Stimulated activated CD4-positive, alpha-beta T cell treated with anti-CD3 and anti-CD28 coated beads, Interleukin-1b, Interleukin-23, amount 100 ng/mL, for 48 hours (primary cell): Measurements from ENCODE around the gene ACTN2.

Source experiments
- DNase-seq: peaks from one replicate; pipeline ENCODE4 v3.0.0-alpha.2; 2020

ACTN2 gene

DNA sequence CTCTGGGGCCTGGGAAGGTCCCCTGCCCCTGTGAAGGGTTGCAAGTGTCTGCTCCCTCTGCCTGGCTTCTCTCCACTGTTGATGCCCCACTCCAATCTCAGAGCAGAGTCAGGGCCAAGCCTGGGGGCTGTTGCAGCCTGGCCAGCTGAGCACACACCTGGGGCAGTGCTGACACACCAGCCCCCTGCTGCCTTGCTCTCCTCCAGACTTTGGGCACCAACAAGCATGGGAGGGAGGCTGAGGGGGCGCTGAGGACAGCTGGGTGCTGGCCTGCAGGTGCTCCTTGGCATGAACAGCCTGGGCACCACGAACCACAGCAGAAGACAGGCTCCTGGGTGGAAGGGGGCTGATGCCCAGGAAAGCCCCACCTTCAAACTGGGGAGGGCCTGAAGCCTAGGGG lies 99.2 kb downstream of the ACTN2 start:
- no peak for DNase-seq

GRCh38 chr1:236786453-236786852 lies 100.2 kb downstream of the ACTN2 start:
- no peak for DNase-seq

DNA sequence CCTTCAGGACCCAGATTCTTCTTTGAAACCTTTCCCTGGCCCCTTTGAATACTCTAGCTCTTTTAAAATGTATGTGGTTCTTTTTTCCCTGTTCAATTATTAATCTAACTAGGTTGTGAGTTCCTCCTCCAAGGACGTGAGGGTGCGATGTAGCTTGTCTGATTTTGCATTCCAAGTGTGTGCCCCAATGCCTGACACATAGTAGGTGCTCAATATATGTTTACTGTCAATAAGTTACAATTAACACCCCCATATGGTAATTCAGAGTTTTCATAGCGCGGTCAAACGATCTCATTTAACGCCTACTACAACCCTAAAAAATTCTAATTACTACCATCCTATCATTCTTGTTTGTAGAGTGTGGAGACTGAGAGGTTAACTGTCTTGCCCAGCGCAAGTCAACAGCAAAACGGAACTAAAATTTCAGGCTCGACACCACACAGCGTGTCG lies 108.3 kb downstream of the ACTN2 start:
- no peak for DNase-seq

DNA sequence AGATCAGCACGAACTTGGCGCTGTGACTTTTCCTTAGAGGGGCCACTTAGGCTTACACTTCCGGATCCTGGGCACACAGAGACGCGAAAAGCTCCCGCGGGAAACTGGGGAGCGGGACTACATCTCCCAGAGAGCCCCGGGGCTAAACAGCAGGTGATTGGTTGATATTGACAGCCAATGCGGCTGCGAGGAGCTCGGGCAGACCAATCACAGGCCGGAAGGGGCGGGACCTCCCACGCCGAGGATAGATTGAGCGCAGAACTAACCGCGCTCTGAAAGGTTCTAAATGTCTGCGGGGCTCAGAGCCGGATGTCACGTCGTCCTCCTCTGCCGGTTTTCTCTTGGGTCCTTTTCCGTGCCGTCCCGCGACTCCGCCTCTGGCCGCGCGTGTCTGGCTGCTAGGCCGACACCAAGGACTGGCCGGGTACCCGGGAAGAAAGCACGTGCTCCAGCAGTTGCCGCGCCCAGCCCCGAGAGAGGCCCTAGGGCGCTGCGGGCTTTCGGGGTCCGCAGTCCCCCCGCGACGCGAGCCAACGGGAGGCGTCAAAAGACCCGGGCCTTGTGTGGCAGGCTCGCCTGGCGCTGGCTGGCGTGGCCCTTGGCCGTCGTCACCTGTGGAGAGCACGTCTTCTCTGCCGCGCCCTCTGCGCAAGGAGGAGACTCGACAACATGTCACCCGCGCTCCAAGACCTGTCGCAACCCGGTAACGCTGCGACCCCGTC lies 108.9 kb downstream of the ACTN2 start, which contains the start of gene MTR:
Gene MTR (plus strand): TSS at position 258 of the 722 bp plus-strand sequence. CDS start 412 bp downstream, at position 670.
- peak; percentile 98 for DNase-seq

- DNase-seq: no peak
Observed at GRCh38 chr1:236795757-236796667, 109.7 kb downstream of the ACTN2 start.

DNA sequence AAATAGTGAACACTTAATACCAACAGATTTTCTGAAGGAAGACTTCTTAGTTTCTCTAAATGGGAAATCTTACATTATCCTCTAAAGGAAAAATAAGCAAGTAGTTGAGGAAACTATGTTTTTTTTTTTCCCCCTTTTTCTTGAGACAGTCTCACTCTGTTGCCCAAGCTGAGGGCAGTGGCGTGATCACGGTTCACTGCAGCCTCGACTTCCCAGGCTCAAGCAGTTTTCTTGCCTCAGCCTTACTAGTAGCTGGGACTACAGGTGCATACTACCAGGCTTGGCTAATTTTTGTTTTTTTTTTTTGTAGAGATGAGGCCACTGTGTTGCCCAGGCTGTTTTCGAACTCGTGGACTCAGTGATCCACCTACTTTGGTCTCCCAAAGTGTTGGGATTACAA lies 112.7 kb downstream of the ACTN2 start:
- no peak for DNase-seq

DNA sequence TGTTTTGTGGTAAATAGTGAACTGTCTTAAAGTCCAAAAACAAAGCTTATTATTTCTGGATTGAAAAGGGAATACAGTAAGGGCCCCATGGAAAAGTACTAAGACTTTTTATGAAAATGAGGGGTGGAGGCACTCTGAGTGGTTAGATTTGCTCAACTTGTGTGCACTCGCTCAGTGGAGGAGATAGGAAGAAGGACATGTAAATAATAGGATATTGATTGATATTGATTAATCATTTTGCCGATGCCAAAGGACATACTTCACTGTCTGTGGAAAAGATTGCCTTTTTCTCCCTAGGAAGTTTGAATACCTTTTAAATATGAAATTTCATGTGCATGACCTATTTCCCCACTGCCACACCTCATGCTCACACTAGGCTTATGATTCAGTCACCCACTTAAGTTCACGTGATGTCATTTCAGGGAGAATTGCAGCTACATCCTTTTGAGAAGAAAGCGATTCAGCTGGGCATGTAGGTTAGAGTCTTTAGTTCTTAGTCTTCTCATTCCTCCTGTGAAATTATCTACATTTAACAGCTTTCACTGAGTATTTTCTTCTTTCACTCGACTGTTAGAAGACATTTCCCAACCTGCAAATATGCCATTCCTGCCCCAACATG lies 113.8 kb downstream of the ACTN2 start:
- DNase-seq: no peak

- no peak for DNase-seq
Observed at GRCh38 chr1:236800623-236801022, 114.3 kb downstream of the ACTN2 start.

- DNase-seq: no peak
Observed at GRCh38 chr1:236802264-236802663, 116.0 kb downstream of the ACTN2 start.

GRCh38 chr1:236806634-236807033 lies 120.3 kb downstream of the ACTN2 start:
- DNase-seq: no peak

DNA sequence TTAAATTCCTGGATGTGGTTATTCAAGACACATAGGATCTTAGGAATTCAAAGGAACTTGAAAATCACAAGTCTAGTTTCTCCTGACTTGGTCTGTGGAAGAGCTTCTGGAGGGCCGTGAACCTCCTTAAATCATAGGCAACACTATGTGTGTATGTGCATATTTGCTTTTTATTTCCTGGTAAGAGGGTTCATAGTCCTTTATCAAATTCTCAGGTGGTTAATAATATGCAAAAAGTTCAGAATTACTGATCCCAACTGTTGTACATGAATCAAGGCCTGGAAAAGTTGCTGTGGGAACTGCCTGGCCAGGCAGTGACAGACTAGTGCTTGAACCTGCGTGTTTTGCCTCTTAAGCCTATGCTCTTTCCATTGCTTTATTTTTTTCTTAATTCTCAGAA lies 121.7 kb downstream of the ACTN2 start:
- no peak for DNase-seq

DNA sequence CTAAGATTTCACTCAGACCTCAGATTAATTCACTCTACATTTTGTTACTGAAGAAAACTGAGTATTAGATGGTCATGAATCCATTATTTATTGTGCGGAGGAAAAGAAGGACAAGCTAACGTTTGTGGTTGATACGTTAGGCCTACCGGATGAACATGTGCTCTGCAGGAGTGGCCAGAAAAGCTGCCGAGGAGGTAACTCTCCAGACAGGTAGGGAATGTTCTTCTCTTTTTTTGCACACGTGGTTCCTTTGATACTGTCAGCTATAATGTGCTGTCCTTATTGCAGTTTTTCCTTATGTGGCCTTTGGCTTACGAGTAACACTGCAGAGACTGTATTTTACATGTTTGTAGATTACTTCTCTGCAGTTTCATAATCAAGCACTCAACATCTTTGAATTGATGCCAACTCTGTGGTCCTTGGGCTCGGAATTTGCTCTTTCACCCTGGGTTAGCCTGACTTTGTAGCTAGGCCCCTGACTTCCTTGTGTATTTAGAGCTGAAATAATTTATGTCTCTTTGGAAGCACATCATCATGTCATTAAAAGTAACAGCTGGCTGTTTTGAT lies 122.3 kb downstream of the ACTN2 start:
- DNase-seq: no peak

DNA sequence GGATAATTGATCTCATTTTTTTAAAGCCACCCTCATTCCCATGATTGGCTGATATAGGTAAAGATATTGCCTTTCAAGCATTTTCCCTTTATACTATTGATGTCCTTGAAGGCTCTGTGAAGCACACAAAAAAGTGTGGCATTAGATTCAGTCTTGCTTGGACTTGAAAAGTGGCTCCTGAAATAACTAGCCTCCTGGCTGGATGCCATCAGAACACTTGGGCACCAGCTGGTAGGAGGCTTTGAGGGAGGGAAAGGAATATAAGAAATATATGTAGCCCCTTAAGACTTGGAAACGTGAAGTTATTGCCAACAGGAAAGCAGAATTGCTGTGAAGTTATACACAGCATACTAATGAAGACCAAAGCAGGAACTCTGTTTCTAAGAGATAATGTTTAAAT lies 122.8 kb downstream of the ACTN2 start:
- no peak for DNase-seq

- no peak for DNase-seq
Observed at GRCh38 chr1:236810018-236810417, 123.7 kb downstream of the ACTN2 start.

GRCh38 chr1:236812334-236813030 lies 126.2 kb downstream of the ACTN2 start:
- DNase-seq: no peak
